Measurements from ENCODE around the gene LONRF3.

GRCh38 chrX:118935352-118935751, 39.1 kb upstream of the LONRF3 start:
- no peak for TF ChIP-seq CTCF (IDR thresholded peaks at IDR 0.05)
- TF ChIP-seq EZH2phosphoT487 (IDR thresholded peaks at IDR 0.05) = no peak
- TF ChIP-seq EZH2 (IDR thresholded peaks at IDR 0.05) = no peak
